DMS153 (cell line): ENCODE data around the gene PCSK9.

Experiments
- DNase-seq: peaks from one replicate; lab custom pipeline; 2025; lab: John Stamatoyannopoulos, UW

The PCSK9 gene

GRCh38 chr1:55044617-55045397 is 5.5 kb downstream of the PCSK9 start:
- DNase-seq = no peak

- no peak for DNase-seq
Measured at GRCh38 chr1:55045430-55045829, 6.1 kb downstream of the PCSK9 start.

- no peak for DNase-seq
Measured at GRCh38 chr1:55046871-55047270, 7.5 kb downstream of the PCSK9 start.

GRCh38 chr1:55047611-55048010 is 8.3 kb downstream of the PCSK9 start:
- no peak for DNase-seq

- DNase-seq = no peak
Measured at GRCh38 chr1:55048453-55049270, 9.3 kb downstream of the PCSK9 start.

- no peak for DNase-seq
Measured at GRCh38 chr1:55049271-55049913, 10.0 kb downstream of the PCSK9 start.

- DNase-seq = no peak
Measured at GRCh38 chr1:55049914-55050278, 10.5 kb downstream of the PCSK9 start.

- no peak for DNase-seq
Measured at GRCh38 chr1:55050283-55050682, 10.9 kb downstream of the PCSK9 start.

GRCh38 chr1:55051169-55051568 is 11.8 kb downstream of the PCSK9 start:
- DNase-seq = no peak

GRCh38 chr1:55051621-55052020 is 12.3 kb downstream of the PCSK9 start:
- no peak for DNase-seq

- no peak for DNase-seq
Measured at GRCh38 chr1:55052221-55053142, 13.1 kb downstream of the PCSK9 start.

GRCh38 chr1:55053265-55053954 is 14.1 kb downstream of the PCSK9 start:
- no peak for DNase-seq

- no peak for DNase-seq
Measured at GRCh38 chr1:55054396-55054795, 15.0 kb downstream of the PCSK9 start.

GRCh38 chr1:55055084-55055882 is 15.9 kb downstream of the PCSK9 start:
- DNase-seq = no peak

GRCh38 chr1:55055951-55056631 is 16.7 kb downstream of the PCSK9 start:
- no peak for DNase-seq

- no peak for DNase-seq
Measured at GRCh38 chr1:55056632-55056992, 17.3 kb downstream of the PCSK9 start.

- DNase-seq = no peak
Measured at GRCh38 chr1:55057270-55057955, 18.1 kb downstream of the PCSK9 start.

GRCh38 chr1:55057956-55058298 is 18.6 kb downstream of the PCSK9 start:
- DNase-seq = no peak
